GM23338 (cell line): ENCODE results near the gene TTC3.

Experiments
- CREB1 ChIP-seq: fragments of 250-450 bp; sonication (Bioruptor Pico); IDR thresholded peaks from 2 replicates; pipeline ENCODE4 v1.5.0; 2020; ENCODE audit warnings: low read depth, mild to moderate bottlenecking, moderate library complexity
- EZH2 ChIP-seq: fragments of 200-600 bp; sonication (generic); IDR thresholded peaks from one replicate; pipeline ENCODE4 v1.8.0; 2017; ENCODE audit warnings: antibody characterized with exemption, mild to moderate bottlenecking, low read depth; ENCODE audit not compliant: unreplicated experiment
- EZH2phosphoT487 ChIP-seq: fragments of 200-600 bp; sonication (generic); IDR thresholded peaks from one replicate; pipeline ENCODE4 v1.8.1; 2018; ENCODE audit warnings: antibody characterized with exemption; ENCODE audit not compliant: unreplicated experiment
- NANOG ChIP-seq: IDR thresholded peaks from 2 replicates; pipeline ENCODE4 v1.6.1; 2016; ENCODE audit warnings: antibody characterized with exemption, borderline replicate concordance
- POLR2AphosphoS5 ChIP-seq: IDR thresholded peaks from 2 replicates; pipeline ENCODE4 v1.6.1; 2016; ENCODE audit warnings: antibody characterized with exemption, low read depth
- STAT1 ChIP-seq: IDR thresholded peaks from one replicate; pipeline ENCODE4 v1.6.1; 2016; ENCODE audit warnings: antibody characterized with exemption; ENCODE audit not compliant: unreplicated experiment
- ZNF331 ChIP-seq: fragments of 250-450 bp; sonication (Bioruptor Pico); IDR thresholded peaks from 2 replicates; pipeline ENCODE4 v1.5.0; 2020; ENCODE audit warnings: low read depth, mild to moderate bottlenecking, moderate library complexity
- TF ChIP-seq, protein P1 (sequence below), 2 experiments: fragments of 200-600 bp in 1 of 2; sonication (generic) in 1 of 2; conservative IDR thresholded peaks; 2 replicates each; pipeline versions ENCODE4 v1.5.1 to v1.6.1; 2016 to 2017; ENCODE audit warnings: antibody characterized with exemption in 2 of 2, low read depth in 2 of 2, mild to moderate bottlenecking in 2 of 2, moderate library complexity in 1 of 2
- TF ChIP-seq, protein P2 (sequence below): IDR thresholded peaks from one replicate; pipeline ENCODE4 v1.6.1; 2018; ENCODE audit warnings: antibody characterized with exemption; ENCODE audit not compliant: unreplicated experiment
- TF ChIP-seq, protein P3 (sequence below): IDR thresholded peaks from 2 replicates; pipeline ENCODE4 v1.6.1; 2016; ENCODE audit warnings: antibody characterized with exemption

DNA sequence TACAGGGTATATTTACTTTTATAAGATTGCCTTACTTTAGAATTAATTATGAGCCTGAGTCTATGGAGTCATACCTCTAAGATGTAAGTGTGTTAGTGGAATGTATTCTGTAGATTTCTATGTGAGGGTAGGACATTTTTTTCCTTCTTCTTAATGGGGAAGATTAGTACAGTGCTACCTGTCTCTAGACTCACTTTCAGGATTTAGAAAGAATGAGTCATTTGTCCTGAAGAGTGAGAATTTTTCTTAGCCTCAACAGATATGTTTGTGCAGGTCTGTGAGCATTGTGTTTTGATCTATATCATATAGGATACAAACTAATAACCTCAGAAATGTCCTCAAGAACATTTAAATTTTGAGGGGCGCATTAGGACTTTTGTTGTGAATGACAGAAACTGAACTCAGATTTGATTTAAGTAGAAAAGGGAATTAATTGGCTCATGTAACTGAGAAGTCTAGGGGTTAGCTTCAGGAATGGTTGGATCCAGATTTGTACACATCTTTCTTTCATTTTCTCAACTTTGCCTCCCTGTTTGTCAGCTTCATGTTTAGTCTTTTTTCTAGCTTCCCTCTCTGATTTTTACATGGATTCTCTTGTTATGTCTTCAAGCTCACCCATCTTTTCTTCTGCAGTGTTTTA, 45.3 kb downstream of the TTC3 start:
- TF ChIP-seq, protein P1, sequence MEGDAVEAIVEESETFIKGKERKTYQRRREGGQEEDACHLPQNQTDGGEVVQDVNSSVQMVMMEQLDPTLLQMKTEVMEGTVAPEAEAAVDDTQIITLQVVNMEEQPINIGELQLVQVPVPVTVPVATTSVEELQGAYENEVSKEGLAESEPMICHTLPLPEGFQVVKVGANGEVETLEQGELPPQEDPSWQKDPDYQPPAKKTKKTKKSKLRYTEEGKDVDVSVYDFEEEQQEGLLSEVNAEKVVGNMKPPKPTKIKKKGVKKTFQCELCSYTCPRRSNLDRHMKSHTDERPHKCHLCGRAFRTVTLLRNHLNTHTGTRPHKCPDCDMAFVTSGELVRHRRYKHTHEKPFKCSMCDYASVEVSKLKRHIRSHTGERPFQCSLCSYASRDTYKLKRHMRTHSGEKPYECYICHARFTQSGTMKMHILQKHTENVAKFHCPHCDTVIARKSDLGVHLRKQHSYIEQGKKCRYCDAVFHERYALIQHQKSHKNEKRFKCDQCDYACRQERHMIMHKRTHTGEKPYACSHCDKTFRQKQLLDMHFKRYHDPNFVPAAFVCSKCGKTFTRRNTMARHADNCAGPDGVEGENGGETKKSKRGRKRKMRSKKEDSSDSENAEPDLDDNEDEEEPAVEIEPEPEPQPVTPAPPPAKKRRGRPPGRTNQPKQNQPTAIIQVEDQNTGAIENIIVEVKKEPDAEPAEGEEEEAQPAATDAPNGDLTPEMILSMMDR (conservative IDR thresholded peaks at IDR 0.05; ENCODE audit: low read depth in 2 of 2): no peak
- TF ChIP-seq CREB1 (CRISPR knock-in tag) (no peak), EZH2phosphoT487 (no peak), EZH2 (no peak), STAT1 (no peak), POLR2AphosphoS5 (no peak), ZNF331 (CRISPR knock-in tag) (no peak), NANOG (no peak)
- TF ChIP-seq, protein P2, sequence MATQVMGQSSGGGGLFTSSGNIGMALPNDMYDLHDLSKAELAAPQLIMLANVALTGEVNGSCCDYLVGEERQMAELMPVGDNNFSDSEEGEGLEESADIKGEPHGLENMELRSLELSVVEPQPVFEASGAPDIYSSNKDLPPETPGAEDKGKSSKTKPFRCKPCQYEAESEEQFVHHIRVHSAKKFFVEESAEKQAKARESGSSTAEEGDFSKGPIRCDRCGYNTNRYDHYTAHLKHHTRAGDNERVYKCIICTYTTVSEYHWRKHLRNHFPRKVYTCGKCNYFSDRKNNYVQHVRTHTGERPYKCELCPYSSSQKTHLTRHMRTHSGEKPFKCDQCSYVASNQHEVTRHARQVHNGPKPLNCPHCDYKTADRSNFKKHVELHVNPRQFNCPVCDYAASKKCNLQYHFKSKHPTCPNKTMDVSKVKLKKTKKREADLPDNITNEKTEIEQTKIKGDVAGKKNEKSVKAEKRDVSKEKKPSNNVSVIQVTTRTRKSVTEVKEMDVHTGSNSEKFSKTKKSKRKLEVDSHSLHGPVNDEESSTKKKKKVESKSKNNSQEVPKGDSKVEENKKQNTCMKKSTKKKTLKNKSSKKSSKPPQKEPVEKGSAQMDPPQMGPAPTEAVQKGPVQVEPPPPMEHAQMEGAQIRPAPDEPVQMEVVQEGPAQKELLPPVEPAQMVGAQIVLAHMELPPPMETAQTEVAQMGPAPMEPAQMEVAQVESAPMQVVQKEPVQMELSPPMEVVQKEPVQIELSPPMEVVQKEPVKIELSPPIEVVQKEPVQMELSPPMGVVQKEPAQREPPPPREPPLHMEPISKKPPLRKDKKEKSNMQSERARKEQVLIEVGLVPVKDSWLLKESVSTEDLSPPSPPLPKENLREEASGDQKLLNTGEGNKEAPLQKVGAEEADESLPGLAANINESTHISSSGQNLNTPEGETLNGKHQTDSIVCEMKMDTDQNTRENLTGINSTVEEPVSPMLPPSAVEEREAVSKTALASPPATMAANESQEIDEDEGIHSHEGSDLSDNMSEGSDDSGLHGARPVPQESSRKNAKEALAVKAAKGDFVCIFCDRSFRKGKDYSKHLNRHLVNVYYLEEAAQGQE: no peak
- TF ChIP-seq, protein P3, sequence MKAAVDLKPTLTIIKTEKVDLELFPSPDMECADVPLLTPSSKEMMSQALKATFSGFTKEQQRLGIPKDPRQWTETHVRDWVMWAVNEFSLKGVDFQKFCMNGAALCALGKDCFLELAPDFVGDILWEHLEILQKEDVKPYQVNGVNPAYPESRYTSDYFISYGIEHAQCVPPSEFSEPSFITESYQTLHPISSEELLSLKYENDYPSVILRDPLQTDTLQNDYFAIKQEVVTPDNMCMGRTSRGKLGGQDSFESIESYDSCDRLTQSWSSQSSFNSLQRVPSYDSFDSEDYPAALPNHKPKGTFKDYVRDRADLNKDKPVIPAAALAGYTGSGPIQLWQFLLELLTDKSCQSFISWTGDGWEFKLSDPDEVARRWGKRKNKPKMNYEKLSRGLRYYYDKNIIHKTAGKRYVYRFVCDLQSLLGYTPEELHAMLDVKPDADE: no peak
